SK-N-SH treated with all-trans-retinoic acid at 6 μM for 48 hours (cell line): Measurements from ENCODE around the gene ATF1.

ENCODE experiments used
- ATAC-seq: fragments of 200-7000 bp; cut with Tn5 transposase; 3 replicates; pipeline ENCODE4 v1.9.1; 2020; ENCODE audit warnings: mild to moderate bottlenecking, moderate library complexity
- BACH2 ChIP-seq: fragments of 250-450 bp; sonication (Bioruptor Pico); IDR thresholded peaks from 2 replicates; pipeline ENCODE4 v1.9.0; 2021; ENCODE audit warnings: mild to moderate bottlenecking, borderline replicate concordance
- CSDC2 ChIP-seq: fragments of 250-450 bp; sonication (Bioruptor Pico); IDR thresholded peaks from 2 replicates; pipeline ENCODE4 v1.5.0; 2020; ENCODE audit warnings: mild to moderate bottlenecking, moderate library complexity
- CSRNP3 ChIP-seq: fragments of 250-450 bp; sonication (Bioruptor Pico); IDR thresholded peaks from 2 replicates; pipeline ENCODE4 v1.5.1; 2021; ENCODE audit warnings: mild to moderate bottlenecking, moderate library complexity
- GLIS3 ChIP-seq: fragments of 250-450 bp; sonication (Bioruptor Pico); IDR thresholded peaks from 2 replicates; pipeline ENCODE4 v1.5.0; 2020; ENCODE audit warnings: mild to moderate bottlenecking, moderate library complexity
- ISL1 ChIP-seq: fragments of 250-450 bp; sonication (Bioruptor Pico); IDR thresholded peaks from 2 replicates; pipeline ENCODE4 v2.1.2; 2022; ENCODE audit warnings: mild to moderate bottlenecking, moderate library complexity
- OSR1 ChIP-seq: fragments of 250-450 bp; sonication (Bioruptor Pico); IDR thresholded peaks from 2 replicates; pipeline ENCODE4 v1.8.0; 2022; ENCODE audit warnings: moderate library complexity, mild to moderate bottlenecking, inconsistent platforms
- PATZ1 ChIP-seq: fragments of 250-450 bp; sonication (Bioruptor Pico); IDR thresholded peaks from 2 replicates; pipeline ENCODE4 v1.8.0; 2020; ENCODE audit warnings: mild to moderate bottlenecking, moderate library complexity, borderline replicate concordance
- PPARA ChIP-seq: fragments of 250-450 bp; sonication (Bioruptor Pico); IDR thresholded peaks from 2 replicates; pipeline ENCODE4 v1.5.0; 2020; ENCODE audit warnings: mild to moderate bottlenecking, borderline replicate concordance
- TCF4 ChIP-seq: fragments of 250-450 bp; sonication (Bioruptor Pico); IDR thresholded peaks from 2 replicates; pipeline ENCODE4 v1.8.0; 2021; ENCODE audit warnings: mild to moderate bottlenecking, moderate library complexity, borderline replicate concordance
- TSHZ2 ChIP-seq: fragments of 250-450 bp; sonication (Bioruptor Pico); IDR thresholded peaks from 2 replicates; pipeline ENCODE4 v1.5.0; 2020; ENCODE audit warnings: mild to moderate bottlenecking, moderate library complexity
- ZC3H10 ChIP-seq: fragments of 250-450 bp; sonication (Bioruptor Pico); IDR thresholded peaks from 2 replicates; pipeline ENCODE4 v1.5.1; 2021; ENCODE audit warnings: mild to moderate bottlenecking, moderate library complexity
- ZFP3 ChIP-seq: fragments of 250-450 bp; sonication (Bioruptor Pico); IDR thresholded peaks from 2 replicates; pipeline ENCODE4 v1.5.0; 2020; ENCODE audit warnings: mild to moderate bottlenecking, moderate library complexity
- ZFP30 ChIP-seq: fragments of 450-650 bp; formaldehyde crosslinking; IDR thresholded peaks from 2 replicates; pipeline ENCODE4 v1.5.0; 2022; ENCODE audit warnings: mild to moderate bottlenecking, moderate library complexity
- ZNF565 ChIP-seq: fragments of 450-650 bp; formaldehyde crosslinking; conservative IDR thresholded peaks from 2 replicates; pipeline ENCODE4 v1.5.0; 2020; ENCODE audit warnings: low read depth, mild to moderate bottlenecking, moderate library complexity
- ZNF70 ChIP-seq: fragments of 450-650 bp; formaldehyde crosslinking; IDR thresholded peaks from 2 replicates; pipeline ENCODE4 v1.5.0; 2020; ENCODE audit warnings: mild to moderate bottlenecking, moderate library complexity

The ATF1 gene

GRCh38 chr12:50839042-50839441, 75.1 kb downstream of the ATF1 start:
- ATAC-seq, result no peak
- TF ChIP-seq PPARA (CRISPR knock-in tag) (no peak), ZNF70 (CRISPR knock-in tag) (no peak), TCF4 (CRISPR knock-in tag) (no peak), ISL1 (CRISPR knock-in tag) (no peak), BACH2 (CRISPR knock-in tag) (no peak)

- no peak for ATAC-seq
- TF ChIP-seq ZFP3 (CRISPR knock-in tag), result no peak
- TF ChIP-seq OSR1, result no peak
- TF ChIP-seq GLIS3 (CRISPR knock-in tag), result no peak
- TF ChIP-seq TSHZ2 (CRISPR knock-in tag), result no peak
- no peak for TF ChIP-seq PPARA (CRISPR knock-in tag)
Measured at GRCh38 chr12:50840809-50841487, 77.0 kb downstream of the ATF1 start.

GRCh38 chr12:50841716-50842531, 78.0 kb downstream of the ATF1 start:
- TF ChIP-seq CSRNP3 (CRISPR knock-in tag) (no peak), ZFP30 (CRISPR knock-in tag) (no peak), GLIS3 (CRISPR knock-in tag) (no peak), CSDC2 (CRISPR knock-in tag) (no peak), ISL1 (CRISPR knock-in tag) (no peak), TSHZ2 (CRISPR knock-in tag) (no peak), PPARA (CRISPR knock-in tag) (no peak), ZNF70 (CRISPR knock-in tag) (no peak)
- TF ChIP-seq, all 23 proteins: peak for 0
- no peak for ATAC-seq

GRCh38 chr12:50842637-50843493, 79.0 kb downstream of the ATF1 start, which contains the start of gene TMPRSS12:
TMPRSS12 (plus strand) TSS chr12:50842926; CDS start chr12:50842965, 39 bp downstream.
- TF ChIP-seq PATZ1 (CRISPR knock-in tag) (no peak), OSR1 (no peak), ZNF565 (CRISPR knock-in tag) (no peak), ZC3H10 (CRISPR knock-in tag) (no peak), ZFP3 (CRISPR knock-in tag) (no peak)
- ATAC-seq, result no peak
